GM12801 (cell line): ENCODE measurements around the gene TBCCD1.

Experiments used
- CTCF ChIP-seq: IDR thresholded peaks from one replicate; pipeline ENCODE4 v1.5.1; 2011; ENCODE audit warnings: control low read depth; ENCODE audit not compliant: insufficient read length; ENCODE audit errors: extremely low read depth

TBCCD1 gene

DNA sequence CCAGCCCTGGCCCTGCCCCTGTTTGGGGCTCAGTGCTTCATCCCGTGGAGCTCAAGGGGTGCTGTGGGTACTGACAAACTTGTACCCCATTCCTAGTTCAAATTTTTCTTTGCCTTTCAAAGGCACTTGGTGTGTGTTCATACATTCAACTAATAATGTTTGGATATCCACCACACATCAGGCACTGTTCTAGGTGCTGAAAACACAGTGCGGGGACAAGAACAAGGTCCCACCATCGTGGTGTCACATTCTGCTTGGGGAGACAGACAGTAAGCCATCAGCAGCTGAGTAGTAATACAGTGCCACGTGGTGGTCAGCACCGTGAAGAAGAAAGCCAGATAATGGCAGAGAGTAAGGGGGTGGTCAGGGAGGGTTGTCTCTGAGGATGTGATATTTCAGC lies 55.4 kb downstream of the TBCCD1 start:
- no peak for TF ChIP-seq CTCF

GRCh38 chr3:186511245-186511644 lies 55.9 kb downstream of the TBCCD1 start:
- no peak for TF ChIP-seq CTCF

DNA sequence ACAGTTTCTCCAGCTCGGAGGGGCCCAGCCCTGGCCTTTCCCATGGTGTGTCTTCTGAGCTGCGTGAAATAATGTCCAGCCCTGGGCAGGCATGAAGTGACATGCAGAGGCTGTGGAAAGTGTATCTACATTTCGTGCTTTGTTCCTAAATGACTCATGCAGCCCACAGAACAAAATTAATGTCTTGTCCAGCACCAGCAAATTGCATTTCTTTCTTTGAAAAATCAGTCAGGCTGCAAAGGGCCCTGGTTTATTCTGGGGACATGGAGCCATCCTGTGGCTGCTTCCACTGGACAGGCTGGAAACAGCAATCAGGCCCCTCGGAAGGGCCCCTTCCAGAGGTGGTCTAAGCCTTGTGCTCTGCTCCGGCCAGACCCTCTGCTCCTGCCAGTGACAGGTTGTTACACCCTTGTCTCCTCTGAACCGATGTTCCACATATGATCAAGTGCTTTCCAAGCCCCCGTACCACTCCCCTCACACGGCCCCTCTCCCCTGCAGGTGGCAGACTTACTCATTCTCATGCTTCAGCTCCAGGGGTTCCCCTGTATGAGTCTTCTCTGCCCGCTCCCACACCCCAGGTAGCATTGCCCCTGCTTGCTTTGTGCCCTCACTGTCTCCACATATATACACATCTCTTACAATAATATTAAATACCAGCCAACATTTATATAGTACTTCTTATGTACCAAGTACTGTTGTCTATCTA lies 56.6 kb downstream of the TBCCD1 start:
- TF ChIP-seq CTCF: no peak

DNA sequence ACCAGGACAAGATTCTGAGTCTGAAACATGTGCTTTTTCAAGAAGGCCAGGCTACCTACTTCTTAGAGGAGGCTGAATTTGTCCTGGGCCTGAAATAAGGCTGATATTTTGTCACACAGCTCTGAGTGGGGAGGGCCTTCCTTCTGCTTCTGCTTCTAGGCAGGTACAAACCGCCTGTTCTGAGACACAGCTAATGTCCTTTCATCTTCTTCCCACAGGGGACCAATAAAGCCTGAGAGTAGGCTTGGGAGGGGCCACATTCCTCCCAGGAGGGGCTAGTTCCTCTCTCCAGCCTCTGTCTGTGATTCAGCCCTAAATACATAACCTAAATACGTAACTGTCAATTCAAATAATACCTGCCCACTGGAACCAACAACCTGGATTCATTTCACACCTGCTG lies 57.7 kb downstream of the TBCCD1 start:
- TF ChIP-seq CTCF: no peak

- TF ChIP-seq CTCF: no peak
Observed at GRCh38 chr3:186506857-186507256, 60.3 kb downstream of the TBCCD1 start.

DNA sequence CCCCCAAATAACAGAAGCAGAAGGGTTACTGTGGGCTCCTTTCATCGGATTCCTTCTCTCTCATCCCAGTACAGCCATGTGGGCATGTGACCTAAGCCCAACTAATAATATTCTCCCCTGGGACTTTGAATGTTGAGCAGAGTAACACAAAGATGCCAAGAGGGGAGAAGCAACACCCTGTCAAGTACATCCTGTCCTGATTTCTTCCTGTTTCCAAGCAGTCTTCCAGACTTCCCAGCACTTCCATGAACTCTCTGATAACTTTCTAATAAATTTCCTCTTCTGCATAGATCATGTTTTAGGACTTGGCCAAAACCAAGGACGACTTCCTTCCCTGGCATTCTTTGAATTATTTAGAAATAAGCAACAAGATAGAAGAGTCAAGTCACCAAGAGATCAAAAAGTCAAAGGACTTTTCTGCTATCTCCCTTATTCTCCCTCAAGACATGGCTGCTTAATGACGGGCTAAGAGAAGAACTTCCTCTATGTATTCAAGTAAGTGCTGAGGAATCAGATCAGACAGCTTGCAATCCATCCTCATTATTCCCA lies 60.9 kb downstream of the TBCCD1 start:
- no peak for TF ChIP-seq CTCF

- no peak for TF ChIP-seq CTCF
Observed at GRCh38 chr3:186502966-186503712, 64.0 kb downstream of the TBCCD1 start.
